OCI-LY1 (cell line): Measurements from ENCODE around the gene EIF4E1B.

ENCODE experiments used
- H2AFZ ChIP-seq: fragments of 200-600 bp; sonication (generic), shearing (Covaris generic); 2 replicates; pipeline ENCODE4 v1.6.0; 2014; ENCODE audit warnings: antibody characterized with exemption, mild to moderate bottlenecking, low read length
- H3F3A ChIP-seq: fragments of 200-600 bp; sonication (generic), shearing (Covaris generic); 2 replicates; pipeline ENCODE4 v1.6.0; 2014; ENCODE audit warnings: mild to moderate bottlenecking, antibody characterized with exemption, low read length, moderate library complexity; ENCODE audit not compliant: insufficient read depth
- H3K27ac ChIP-seq: fragments of 200-600 bp; sonication (generic); 2 replicates; pipeline ENCODE4 v1.5.1; 2014; ENCODE audit warnings: low read length, mixed run types, mild to moderate bottlenecking, low read depth; ENCODE audit not compliant: poor library complexity, severe bottlenecking
- H3K27me3 ChIP-seq: fragments of 200-600 bp; sonication (generic); 2 replicates; pipeline ENCODE4 v1.6.0; 2014; ENCODE audit warnings: antibody characterized with exemption, mild to moderate bottlenecking, low read length, moderate library complexity; ENCODE audit not compliant: insufficient read depth
- H3K36me3 ChIP-seq: fragments of 200-600 bp; sonication (generic); 2 replicates; pipeline ENCODE4 v1.6.1; 2014; ENCODE audit warnings: mild to moderate bottlenecking, antibody characterized with exemption, low read length, moderate library complexity, mixed read lengths; ENCODE audit not compliant: insufficient read depth
- H3K4me1 ChIP-seq: fragments of 200-600 bp; sonication (generic); 2 replicates; pipeline ENCODE4 v1.5.1; 2014; ENCODE audit warnings: mild to moderate bottlenecking, low read length, moderate library complexity; ENCODE audit not compliant: insufficient read depth, severe bottlenecking
- H3K4me2 ChIP-seq: fragments of 200-600 bp; sonication (generic), shearing (Covaris generic); 2 replicates; pipeline ENCODE4 v1.6.1; 2014; ENCODE audit warnings: low read length
- H3K4me3 ChIP-seq: fragments of 200-600 bp; sonication (generic); 2 replicates; pipeline ENCODE4 v1.5.1; 2014; ENCODE audit warnings: low read length, low read depth, mild to moderate bottlenecking, mixed read lengths; ENCODE audit not compliant: poor library complexity, severe bottlenecking
- H3K79me2 ChIP-seq: fragments of 200-600 bp; shearing (Covaris generic); 2 replicates; pipeline ENCODE4 v1.6.1; 2016; ENCODE audit warnings: mixed run types, low read length, mixed read lengths; ENCODE audit not compliant: insufficient read depth
- H3K9ac ChIP-seq: fragments of 200-600 bp; sonication (generic), shearing (Covaris generic); 2 replicates; pipeline ENCODE4 v1.6.1; 2014; ENCODE audit warnings: mild to moderate bottlenecking, low read length, mixed read lengths
- H3K9me2 ChIP-seq: fragments of 200-600 bp; sonication (generic), shearing (Covaris generic); 2 replicates; pipeline ENCODE4 v1.6.1; 2014; ENCODE audit warnings: low read depth, mild to moderate bottlenecking, low read length, mixed read lengths
- H3K9me3 ChIP-seq: fragments of 200-600 bp; shearing (Covaris generic); 2 replicates; pipeline ENCODE4 v1.6.1; 2014; ENCODE audit warnings: low read length, mixed read lengths
- H4K20me1 ChIP-seq: fragments of 200-600 bp; sonication (generic), shearing (Covaris generic); 2 replicates; pipeline ENCODE4 v1.6.0; 2016; ENCODE audit warnings: mild to moderate bottlenecking, low read length; ENCODE audit not compliant: insufficient read depth
- EZH2 ChIP-seq: fragments of 200-600 bp; sonication (generic), shearing (Covaris generic); IDR thresholded peaks from 2 replicates; pipeline ENCODE4 v1.8.0; 2017; ENCODE audit warnings: borderline replicate concordance, mixed run types, mild to moderate bottlenecking, antibody characterized with exemption, low read length, moderate library complexity, mixed read lengths
- TF ChIP-seq, protein P1 (sequence below): fragments of 200-600 bp; sonication (generic), shearing (Covaris generic); IDR thresholded peaks from 2 replicates; pipeline ENCODE4 v1.5.1; 2017; ENCODE audit warnings: mild to moderate bottlenecking, antibody characterized with exemption, low read length, moderate library complexity, mixed read lengths

The EIF4E1B gene

DNA sequence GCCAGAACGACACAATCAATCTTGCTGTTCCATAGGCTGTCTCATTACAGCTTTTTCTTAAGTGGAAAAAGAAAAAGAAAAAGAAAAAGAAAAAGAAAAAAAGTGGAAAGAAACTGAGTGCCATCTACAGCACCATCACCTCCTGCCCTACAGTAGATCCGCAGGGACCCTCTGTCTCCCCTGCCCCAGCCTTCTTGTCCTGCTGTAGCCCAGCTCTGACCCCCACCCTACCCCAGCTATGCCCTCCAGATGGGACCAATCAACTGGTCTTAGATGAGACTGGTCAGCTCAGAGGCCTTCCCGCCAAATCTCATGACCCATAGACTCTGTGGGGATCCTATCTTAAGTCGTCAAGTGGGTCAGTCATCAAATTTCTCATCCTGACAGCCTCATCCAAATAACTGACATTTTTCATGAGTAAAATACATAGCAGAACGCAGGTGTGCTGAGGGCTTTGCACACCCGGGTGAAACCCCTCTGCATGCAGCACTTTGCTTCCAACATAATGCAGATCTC is 51.6 kb downstream of the EIF4E1B start:
- Histone ChIP-seq H3K9me3 (peaks cover 6% of the 10 kb centered on the region), H3K27me3 (peaks cover 9% of the 10 kb centered on the region), H3F3A (no peaks in the 10 kb centered on the region), H3K36me3 (no peaks in the 10 kb centered on the region; the same call in 1 of the 2 replicates), H3K79me2 (no peaks in the 10 kb centered on the region), H3K4me1 (no peaks in the 10 kb centered on the region), H3K27ac (no peak overlapping the region), H4K20me1 (no peaks in the 10 kb centered on the region), H2AFZ (no peak overlapping the region), H3K9me2 (no peaks in the 10 kb centered on the region), H3K9ac (no peak overlapping the region), H3K4me3 (no peak overlapping the region), H3K4me2 (no peak overlapping the region)
- TF ChIP-seq, protein P1, sequence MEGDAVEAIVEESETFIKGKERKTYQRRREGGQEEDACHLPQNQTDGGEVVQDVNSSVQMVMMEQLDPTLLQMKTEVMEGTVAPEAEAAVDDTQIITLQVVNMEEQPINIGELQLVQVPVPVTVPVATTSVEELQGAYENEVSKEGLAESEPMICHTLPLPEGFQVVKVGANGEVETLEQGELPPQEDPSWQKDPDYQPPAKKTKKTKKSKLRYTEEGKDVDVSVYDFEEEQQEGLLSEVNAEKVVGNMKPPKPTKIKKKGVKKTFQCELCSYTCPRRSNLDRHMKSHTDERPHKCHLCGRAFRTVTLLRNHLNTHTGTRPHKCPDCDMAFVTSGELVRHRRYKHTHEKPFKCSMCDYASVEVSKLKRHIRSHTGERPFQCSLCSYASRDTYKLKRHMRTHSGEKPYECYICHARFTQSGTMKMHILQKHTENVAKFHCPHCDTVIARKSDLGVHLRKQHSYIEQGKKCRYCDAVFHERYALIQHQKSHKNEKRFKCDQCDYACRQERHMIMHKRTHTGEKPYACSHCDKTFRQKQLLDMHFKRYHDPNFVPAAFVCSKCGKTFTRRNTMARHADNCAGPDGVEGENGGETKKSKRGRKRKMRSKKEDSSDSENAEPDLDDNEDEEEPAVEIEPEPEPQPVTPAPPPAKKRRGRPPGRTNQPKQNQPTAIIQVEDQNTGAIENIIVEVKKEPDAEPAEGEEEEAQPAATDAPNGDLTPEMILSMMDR: no peak
- no peak for TF ChIP-seq EZH2

DNA sequence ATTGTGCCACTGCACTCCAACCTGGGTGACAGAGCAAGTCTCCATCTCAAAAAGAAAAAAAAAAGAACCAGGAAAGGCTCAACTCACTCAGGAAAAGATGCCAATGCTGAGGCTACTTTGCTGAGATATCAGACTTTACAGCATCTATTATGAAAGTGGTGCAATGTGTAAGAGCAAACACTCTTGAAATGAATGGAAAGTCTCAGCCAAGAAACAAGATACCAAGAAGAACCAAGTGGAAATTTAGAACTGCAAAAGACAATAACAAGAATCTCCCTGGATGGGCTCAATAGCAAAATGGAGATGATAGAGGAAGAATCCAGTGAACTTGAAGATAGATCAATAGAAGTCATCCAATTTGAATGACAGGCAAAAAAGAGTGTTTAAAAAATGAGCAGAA is 54.5 kb downstream of the EIF4E1B start:
- Histone ChIP-seq H3K9me2 (no peaks in the 10 kb centered on the region), H3K36me3 (no peaks in the 10 kb centered on the region; the same call in 1 of the 2 replicates), H3K4me1 (no peaks in the 10 kb centered on the region), H4K20me1 (no peaks in the 10 kb centered on the region), H3K27ac (no peak overlapping the region), H3K9me3 (peaks cover 13% of the 10 kb centered on the region), H3K4me3 (no peak overlapping the region), H3K9ac (no peak overlapping the region), H2AFZ (no peak overlapping the region), H3K79me2 (no peaks in the 10 kb centered on the region), H3K4me2 (no peak overlapping the region), H3K27me3 (peaks cover 17% of the 10 kb centered on the region), H3F3A (no peaks in the 10 kb centered on the region)
- no peak for TF ChIP-seq EZH2

DNA sequence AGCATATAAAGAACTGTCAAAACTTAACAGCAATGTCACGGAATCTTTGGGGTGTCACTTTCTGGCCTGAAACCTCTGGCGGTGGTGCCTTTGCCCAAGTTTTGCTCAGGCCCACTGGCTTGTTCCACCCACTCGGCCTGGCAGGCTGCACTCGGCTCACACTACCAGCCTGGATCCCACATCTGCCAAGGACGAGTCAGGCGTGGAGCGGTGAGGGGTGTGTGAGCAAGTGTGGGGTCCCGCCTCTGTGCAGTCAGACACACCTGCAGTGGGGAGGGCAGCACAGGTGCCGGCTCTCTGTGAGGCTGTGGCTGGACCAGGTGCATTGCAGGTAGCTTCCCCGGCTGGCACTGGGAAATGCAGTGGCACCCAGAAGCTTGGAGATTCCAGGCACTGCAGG is 56.8 kb downstream of the EIF4E1B start:
- no peaks in the 10 kb centered on the region for H3F3A ChIP-seq
- H3K9me2 ChIP-seq: no peaks in the 10 kb centered on the region
- no peak overlapping the region for H3K4me3 ChIP-seq
- no peaks in the 10 kb centered on the region for H4K20me1 ChIP-seq
- H3K4me1 ChIP-seq: no peaks in the 10 kb centered on the region
- H3K27me3 ChIP-seq: peaks cover 17% of the 10 kb centered on the region
- H3K36me3 ChIP-seq: no peaks in the 10 kb centered on the region; the same call in 1 of the 2 replicates
- H3K27ac ChIP-seq: no peak overlapping the region
- no peak overlapping the region for H3K9ac ChIP-seq
- H2AFZ ChIP-seq: no peak overlapping the region
- TF ChIP-seq EZH2: no peak
- TF ChIP-seq, protein P1: no peak
- H3K79me2 ChIP-seq: no peaks in the 10 kb centered on the region
- no peak overlapping the region for H3K4me2 ChIP-seq
- peaks cover 13% of the 10 kb centered on the region for H3K9me3 ChIP-seq

DNA sequence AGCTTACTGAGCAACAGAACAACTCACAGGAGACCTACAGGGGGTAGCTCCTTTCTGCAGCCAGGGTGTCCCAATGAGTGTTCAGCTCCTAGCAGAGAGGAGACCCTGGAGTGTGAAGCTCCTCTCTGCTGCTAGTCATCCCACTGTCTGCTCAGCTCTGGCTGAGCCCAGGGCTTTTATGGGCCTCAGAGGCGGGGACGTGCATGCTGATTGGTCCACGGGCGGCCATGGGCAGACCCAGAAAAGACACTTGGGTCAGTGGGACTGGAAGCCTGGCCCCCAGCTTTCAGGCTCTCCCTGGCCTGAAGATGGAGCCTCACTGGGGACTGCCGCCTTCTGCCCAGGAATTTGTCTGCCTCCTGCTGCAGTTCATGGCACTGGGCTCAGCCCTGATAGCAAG is 57.4 kb downstream of the EIF4E1B start:
- Histone ChIP-seq H3K9ac (no peak overlapping the region), H3K4me1 (no peaks in the 10 kb centered on the region), H4K20me1 (no peaks in the 10 kb centered on the region), H3K27ac (no peak overlapping the region), H3K36me3 (no peaks in the 10 kb centered on the region; the same call in 1 of the 2 replicates), H3K4me2 (no peak overlapping the region), H3K79me2 (no peaks in the 10 kb centered on the region), H3F3A (no peaks in the 10 kb centered on the region), H3K9me2 (no peaks in the 10 kb centered on the region), H3K27me3 (peaks cover 17% of the 10 kb centered on the region), H3K4me3 (no peak overlapping the region), H2AFZ (no peak overlapping the region), H3K9me3 (peaks cover 13% of the 10 kb centered on the region)
- no peak for TF ChIP-seq EZH2
- TF ChIP-seq, protein P1: no peak
